Dedifferentiated amniotic fluid mesenchymal stem cell (primary cell): Measurements from ENCODE around the gene TCERG1L.

Source experiments
- DNase-seq: peaks from one replicate; pipeline ENCODE4 v3.0.0-alpha.2; 2016; ENCODE audit errors: extremely low spot score

TCERG1L gene

DNA sequence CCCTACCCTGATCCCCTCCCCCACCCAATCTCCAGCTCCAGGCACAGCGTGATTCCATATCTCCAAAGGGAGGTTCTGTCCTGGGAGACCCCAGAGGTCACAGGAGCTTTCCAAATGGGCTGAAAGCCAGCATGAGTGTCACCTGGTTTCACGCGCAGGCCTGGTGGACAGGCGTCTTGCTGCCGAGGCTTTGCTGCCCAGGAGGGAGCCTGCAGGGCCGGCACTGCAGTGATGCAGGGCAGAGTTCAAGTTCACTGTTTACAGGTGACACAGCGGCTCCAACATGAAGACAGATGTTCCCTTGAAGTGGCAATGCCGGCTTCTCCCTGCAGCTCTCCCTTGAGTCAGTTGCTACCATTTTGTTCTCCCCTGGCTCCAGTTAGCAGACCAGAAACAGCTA, 104.3 kb downstream of the TCERG1L start:
- DNase-seq = no peak

DNA sequence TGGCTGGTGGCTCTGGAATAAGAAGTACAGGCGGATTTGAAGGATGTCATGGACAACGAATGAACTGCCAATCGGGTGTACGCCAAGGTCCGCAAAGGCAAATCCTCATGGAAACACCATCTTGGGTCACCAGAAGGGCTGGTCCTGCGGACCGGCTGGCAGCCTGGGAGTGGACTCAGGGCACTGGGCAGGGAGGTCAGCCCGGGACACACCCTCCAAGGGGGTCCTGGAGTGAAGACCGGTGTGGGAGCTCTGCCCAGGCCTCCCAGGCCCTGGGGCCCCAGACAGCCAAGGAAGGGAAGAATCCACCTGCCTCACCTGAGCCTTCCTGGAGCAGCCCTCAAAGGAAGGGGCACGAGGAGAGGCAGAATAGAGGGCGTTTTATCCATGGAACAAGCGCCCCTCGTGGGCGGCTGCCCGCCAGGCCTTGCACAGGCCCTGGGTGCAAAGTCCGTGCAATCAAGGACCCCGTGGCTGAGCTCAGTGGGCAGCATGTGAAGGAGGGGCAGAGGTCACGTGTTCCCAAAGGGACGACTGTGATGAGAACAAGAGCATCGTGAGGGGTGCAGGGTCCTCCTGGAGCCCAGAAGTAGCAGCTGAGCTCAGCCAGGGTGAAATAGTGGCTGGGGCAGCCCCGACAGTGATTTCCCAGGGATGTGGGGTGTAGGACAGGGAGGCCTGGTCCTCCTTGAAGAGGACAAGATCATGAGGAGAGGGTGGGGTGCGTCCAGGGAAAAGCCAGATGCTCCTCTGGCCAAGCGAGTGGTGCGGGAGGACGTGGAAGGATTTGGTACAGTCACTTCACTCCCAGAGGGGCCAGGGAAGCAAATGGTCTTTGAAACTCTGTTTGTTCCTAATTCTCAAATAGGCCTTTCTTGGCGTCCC, 105.2 kb downstream of the TCERG1L start:
- no peak for DNase-seq

DNA sequence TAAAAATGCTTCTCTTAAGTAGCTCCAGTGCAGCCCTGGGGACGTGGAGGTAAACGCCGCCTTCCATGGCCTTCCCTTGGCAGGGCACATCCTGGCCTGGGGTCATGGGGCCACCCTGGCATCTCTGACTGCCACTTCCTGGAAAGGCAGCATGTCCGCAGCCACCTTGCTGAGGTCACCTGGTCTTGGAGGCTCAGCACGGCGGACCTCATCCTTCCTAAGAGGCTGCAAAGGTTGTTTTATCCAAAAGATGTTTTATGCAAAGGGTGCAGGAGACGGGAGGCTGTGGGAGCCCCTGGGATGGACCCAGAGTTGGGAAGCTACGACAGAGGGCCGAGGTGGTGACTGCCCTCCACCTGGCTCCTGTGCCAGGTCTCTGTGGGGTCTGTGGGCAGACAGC, 106.0 kb downstream of the TCERG1L start:
- DNase-seq = no peak

DNA sequence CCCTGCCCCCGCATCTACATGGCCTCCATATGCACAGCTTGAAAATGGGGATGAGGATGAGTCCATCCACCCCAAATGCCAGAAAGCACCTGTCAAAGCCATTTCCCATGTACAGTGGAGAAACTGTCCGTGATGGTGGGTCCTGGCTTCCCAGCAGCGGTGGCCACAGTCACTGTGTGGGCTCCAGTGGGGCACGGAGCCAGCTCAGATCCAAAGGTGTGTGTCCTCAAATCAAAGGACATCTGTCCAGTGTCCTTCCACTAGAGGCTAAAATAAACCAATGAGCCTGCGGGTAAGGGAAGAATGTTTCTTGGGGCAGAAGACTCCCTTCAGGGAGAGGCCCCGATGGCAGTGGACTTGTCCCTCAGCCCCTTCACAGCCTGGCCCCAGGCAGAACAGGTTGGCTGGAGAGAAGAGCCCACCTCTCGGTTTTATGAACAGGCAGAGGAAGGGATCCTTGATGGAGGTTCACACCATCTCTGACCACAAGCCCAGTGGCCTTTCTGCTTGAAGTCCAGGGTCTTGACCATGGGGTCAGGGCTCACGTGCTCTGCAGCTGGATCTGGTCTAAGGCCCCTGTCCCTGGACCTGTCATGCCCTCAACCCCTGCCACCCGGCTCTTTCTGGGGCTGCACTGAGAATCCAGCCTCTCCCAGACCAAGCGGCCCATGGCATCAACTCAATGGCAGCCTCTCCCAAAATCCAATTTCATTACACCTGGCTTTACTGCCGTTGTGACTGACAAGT, 106.9 kb downstream of the TCERG1L start:
- DNase-seq = no peak

DNA sequence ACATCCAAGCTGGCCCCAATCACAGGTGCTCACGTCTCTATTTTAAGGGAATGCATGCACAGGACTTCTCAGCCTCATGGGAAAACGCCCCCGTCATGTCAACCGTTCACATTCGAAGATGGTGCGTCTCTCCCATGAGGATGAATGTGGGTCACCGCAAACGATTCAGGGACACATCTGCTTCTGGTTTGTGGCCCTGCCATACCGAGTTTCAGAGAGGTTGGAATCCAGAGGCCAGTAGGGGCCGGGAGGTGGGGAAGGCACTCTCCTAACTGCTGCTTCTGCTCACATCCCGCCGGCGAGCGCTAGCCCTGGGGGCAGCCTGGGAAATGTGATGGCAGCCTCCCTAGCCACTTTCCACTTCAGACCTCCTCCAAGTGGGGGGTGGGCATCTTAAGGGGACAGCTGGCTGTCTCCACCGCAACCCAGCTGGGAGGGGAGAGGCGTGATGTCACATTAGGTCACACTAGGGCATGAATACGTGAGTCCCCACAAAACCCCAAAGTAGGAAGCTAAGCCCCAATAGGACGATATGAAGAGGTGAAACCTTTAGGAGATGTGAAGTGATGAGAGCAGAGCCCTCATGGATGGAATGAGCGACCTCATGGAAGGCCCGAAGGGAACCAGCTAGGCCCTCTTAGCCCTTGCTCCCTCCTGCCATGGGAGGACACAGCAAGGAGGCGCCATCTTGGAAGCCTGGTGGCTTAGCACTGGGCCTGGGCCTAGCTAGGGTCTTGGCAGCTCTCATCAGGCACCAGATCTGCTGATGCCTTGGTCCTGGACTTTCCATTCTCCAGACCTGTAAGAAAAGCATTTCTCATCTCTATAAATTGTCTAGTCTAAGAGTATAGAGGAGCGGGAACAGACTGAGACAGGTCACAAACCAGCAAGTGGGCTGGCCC, 107.8 kb downstream of the TCERG1L start:
- DNase-seq = no peak

DNA sequence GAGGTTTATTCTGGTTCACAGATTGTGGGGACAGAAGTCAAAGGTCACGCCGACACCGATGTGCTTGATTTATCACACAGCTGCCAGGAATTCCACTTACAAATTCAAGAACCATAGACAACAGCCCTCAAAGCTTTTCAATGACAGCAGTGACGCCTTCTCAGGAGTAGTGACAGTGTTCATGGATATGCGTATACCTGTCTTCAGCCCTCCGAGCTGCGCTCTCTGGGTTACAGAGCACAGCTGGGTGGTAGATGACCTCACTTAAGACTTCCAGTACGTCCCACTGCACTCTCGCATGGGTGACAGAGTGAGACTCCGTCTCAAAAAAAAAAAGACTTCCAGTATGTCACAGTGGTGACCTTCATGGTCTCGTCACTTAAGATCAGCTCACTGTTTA, 108.5 kb downstream of the TCERG1L start:
- DNase-seq = no peak

DNA sequence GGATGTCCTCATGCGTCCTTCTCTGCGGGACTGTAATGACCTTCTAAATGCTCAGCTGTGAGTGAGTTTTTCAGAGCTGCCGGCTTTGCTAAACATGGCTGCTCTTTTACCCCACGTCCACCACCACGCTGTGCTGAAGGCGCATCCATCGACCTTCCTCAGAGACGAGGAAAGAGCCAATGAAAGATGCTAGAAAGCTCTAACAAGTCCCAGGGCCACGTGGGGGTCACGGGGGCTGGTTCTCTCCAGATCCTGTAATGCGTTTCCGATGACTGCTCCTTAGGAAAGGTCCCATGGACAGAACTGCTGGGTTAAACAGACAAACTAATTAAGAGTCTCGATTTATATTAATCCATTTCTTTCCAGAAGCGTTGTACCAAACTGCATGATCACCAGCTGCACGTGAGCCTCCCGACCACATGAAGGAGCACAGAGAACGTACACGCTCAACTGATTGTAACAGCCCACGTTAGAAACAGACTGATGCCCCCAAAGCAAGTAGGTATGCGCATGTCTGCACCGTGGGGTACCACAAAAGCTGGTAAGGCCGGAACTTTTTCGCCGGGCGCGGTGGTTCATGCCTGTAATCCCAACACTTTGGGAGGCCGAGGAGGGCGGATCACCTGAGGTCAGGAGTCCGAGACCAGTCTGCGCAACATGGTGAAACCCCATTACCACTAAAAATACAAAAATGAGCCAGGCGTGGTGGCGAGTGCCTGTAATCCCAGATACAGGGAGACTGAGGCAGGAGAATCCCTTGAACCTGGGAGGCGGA, 109.6 kb downstream of the TCERG1L start:
- DNase-seq = no peak

DNA sequence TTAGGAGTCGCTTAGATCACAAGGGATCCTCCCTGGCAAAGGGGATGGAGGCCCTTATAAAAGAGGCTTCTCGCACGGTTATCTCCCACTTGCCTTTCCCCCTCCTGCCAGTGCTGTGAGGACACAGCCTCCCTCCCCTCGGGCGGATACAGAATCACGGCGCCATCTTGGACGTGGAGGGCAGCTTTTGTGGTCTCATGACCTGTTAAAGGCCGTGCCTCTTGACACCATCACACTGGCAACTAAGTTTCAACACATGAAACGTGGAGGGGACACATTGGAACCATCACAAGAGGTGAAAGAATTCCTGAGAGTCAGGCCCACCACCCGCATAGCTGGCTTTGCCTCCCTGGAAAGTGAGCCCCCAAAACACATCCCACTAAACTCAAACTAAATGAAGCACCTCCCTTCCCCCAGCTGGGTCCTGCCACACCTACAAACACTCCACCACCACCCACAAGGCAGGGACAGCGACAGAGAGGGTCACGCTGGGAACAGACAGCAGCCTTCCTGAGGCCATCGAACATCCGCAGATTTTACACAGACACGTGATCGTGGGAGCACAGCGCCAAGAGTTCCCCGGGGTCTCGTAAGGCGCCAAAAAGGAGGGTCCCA, 110.6 kb downstream of the TCERG1L start:
- no peak for DNase-seq

DNA sequence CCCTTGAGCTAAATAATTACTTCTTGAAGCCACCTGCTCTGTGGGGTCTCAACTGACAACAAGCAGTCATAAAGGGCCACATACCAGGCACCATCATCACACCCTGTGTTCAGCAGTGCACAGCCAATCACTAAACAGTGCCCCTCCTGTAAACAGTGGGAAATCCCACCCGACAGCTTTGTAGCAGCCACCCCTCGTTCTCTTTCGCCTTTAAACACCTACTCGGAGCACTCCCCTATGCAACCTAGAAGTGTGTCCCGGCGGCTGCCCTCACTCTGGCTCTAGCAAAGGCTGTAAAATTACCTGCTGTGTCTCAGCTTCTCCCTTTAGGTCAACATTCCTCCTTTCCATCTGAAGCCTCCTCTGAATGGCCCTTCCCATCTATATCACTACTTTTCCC, 111.9 kb downstream of the TCERG1L start:
- no peak for DNase-seq

DNA sequence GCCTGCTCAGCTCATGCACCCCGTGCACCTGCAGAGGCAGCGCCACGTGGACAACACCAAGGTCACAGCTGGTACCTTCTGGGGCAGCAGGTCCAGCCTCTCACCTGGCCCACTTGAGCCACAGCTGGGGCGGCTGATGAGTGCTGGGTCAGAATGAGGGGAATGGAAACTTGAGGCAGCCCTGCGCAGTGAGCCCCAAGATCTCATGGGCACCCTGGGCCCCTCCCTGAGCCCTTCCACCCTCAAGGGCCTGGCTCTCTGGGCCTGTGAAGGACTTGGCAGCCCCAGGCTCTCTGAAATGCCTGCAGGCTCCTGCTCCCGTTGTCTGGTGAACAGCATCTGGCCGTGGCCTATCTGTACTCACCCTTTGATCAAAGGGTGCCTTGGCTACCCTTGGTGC, 112.7 kb downstream of the TCERG1L start:
- DNase-seq = no peak

DNA sequence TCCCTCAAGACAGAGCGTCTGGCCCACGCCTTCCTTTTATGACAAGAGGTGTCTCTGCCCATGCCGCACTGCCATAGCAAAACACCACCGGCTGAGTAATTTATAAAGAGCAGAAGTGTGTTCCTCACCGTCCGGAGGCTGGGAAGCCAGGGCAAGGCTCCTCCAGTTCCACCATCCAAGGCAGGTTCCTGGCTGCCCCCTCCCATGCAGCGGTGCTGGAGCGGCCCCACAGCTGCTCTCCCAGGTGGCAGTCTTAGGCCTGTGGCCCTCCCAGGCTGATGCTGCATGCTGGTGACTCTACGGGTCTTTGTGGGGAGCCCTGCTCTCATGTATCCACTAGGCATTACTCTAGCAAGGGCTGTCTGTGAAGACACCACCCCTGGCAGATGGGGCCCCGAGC, 113.1 kb downstream of the TCERG1L start:
- no peak for DNase-seq

DNA sequence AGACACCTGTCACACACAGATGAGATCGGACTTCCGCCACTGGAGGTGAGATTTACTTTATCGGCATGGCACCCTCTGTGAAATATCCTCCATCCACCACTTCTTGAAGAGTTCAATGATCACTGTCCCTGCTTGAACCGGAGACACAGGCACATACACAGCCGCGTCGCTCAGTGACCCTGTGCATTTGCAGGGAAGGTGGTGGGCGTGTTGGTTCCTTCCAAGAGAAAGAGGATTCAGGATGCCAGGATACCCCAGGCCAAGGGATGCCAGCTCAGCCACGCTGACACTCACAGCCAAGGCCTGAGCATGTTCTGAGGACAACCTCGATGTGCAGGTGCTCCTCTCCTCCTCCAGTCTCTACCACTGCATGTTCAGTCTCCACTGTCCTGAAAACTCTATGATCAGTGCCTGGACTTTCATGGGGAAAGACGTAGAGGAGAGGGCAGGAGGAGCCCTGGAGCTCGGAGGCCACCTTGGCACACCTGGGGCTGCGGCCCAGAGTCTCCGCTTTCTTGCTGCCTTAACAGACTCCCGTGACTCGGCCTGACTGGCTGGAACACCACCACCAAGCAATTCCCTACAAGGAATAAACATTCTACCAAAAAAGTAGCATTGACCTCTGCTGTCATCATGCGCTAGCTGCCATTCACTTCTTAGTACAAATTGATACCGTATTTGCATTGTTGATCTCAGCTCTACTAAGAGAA, 115.2 kb downstream of the TCERG1L start:
- DNase-seq = no peak

DNA sequence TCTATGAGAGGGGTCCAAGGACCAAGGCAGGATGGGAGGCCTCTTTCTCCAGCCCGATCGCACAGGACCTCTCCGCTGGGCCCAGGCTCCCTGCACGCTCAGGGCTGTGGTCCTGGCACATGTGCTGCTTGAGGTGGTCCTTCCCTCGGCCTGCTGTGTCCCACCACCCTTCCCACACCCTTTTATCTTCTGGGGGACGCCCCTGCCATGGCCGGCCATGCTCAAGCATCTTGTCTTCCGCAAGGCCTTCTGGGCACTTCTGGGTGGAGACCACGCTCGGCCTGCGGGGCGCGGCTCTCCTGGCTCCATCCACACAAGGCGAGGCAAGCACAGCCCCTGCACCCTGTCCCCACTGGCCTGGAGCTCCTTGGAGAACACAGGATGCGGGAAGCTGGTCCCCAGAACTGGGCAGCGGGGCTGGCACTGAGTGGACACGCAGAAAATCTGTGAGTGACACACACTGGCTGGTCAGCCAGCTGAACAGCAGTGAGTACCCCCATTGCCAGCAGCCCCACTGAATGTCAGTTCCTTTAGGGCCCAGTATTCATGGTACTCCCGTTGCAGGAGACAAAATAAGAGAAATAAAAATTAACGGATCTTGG, 115.9 kb downstream of the TCERG1L start:
- no peak for DNase-seq

DNA sequence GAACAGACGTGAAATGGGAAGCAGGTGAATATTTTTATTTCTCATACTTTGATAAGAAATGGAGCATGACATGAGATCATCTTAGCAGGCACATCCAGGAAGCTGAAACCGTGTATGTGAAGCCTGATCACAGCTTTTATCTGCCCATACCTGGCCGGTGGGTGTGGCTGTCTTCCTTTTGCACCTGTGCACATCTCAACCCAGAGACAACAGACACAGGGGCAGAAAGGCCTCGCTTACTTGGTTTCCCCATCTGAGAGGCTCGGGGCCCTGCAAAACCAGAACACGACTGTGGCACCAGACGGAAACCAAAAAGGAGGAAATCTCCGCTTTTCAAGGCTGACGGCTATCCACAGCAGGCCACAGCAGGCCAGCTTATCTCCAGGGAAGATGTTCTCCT, 116.4 kb downstream of the TCERG1L start:
- DNase-seq = no peak

DNA sequence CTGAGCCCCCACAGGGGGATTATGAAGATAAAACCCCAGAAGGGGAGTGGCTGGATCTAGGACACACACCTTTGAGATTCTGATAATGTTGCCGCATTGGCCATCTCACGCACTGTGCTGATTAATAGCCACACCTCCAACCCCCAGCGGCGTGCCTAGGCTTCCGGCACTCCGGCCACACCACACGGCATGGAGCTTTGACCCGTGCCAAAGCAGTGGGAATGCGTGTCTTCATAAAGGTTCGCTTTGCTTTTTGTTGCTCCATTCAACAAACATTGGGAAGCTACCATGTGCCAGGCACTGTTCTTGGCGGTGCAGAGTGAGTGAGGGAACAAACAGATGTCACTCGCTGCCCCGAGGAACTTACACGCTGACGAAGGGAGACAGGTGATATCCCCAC, 117.6 kb downstream of the TCERG1L start:
- DNase-seq = no peak

DNA sequence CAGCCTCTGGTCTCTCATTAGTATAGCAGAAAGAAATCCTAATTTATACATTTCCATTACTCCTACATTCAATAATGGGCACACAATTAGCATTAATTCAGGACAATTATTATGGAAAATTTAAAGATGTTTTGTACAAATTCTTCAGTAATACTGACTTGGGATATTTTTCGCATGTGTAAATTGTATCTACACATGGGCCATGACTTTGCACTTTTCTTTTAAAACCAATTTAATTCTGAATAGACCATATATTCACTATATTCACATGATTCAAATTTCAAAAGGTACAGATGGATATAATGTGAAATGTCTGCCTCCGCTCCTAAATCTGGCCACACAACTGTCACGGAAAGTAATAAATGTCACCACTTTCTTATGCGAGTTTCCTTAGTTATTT, 123.0 kb downstream of the TCERG1L start:
- DNase-seq = no peak

DNA sequence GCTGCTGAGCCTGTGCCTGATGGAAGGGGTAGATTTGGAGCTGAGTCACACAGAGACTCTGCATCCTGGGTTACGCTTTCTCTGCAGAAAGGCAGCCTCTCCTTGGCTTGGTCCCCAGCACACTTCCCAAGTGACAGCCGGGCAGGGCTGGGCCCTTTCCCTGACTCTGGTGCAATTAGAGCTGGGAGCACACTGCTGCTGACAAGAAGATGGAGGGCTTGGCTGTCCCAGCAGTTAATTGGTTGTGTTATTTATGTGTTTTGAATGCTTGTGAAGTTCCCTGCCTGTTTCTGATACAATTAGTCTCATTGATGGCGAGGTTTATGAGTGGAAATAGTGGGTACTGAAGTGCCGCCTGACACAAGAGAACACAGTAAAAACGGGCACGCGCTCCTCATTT, 123.6 kb downstream of the TCERG1L start:
- DNase-seq = no peak

DNA sequence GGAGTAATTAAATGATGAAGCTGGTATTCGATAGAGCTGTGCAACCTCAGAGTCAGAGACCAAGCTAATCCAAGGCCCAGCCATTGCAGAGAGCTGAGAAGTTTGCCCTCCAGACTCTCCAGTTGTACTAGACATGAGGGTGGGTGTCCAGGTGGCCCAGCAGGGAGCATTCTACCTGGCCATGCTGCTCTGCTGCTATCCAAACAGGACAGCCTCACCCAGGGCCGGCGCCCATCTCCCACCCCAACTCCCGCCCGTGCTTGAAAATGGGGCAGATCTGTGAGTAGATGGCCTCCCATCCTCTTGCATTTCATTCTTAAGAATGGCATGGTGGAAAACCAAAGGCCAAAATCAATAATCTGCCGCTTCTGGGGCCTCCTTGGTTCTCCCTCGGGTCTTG, 124.2 kb downstream of the TCERG1L start:
- DNase-seq = no peak

DNA sequence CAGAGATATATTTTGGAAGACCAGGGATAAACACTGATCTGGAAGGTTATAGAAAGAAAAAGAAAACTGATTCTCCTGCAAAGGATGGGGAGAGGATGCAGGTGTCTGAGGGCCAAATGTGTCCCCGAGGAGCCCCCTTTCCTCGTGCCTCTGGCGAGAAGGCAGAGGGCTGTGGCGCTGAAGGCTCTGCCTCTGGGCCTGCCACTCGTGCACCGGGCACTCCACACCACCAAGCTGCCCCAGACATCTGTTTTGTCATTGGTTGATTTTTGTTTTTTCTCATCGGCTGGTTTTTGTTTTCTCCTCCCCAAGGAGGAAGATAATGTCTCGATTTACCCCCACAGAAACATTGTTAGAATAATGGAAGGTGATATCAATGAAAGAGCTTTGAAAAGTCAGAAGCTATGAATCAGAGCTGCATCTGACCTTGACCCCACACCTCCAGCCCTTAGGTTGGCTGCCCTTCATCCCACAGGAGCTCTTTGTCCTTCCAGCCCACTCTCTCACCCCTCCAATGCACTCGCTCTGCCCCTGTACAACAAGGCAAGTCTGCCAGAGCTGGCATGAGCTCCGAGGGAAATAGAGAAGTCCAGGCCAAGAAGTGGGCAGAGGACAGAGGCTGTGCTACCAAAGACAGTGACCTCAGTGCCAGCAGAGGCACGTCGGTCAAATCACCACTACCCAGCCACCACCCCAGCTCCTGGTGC, 124.8 kb downstream of the TCERG1L start:
- DNase-seq = no peak
